ENCODE results near the gene GFPT2.

The GFPT2 gene

DNA sequence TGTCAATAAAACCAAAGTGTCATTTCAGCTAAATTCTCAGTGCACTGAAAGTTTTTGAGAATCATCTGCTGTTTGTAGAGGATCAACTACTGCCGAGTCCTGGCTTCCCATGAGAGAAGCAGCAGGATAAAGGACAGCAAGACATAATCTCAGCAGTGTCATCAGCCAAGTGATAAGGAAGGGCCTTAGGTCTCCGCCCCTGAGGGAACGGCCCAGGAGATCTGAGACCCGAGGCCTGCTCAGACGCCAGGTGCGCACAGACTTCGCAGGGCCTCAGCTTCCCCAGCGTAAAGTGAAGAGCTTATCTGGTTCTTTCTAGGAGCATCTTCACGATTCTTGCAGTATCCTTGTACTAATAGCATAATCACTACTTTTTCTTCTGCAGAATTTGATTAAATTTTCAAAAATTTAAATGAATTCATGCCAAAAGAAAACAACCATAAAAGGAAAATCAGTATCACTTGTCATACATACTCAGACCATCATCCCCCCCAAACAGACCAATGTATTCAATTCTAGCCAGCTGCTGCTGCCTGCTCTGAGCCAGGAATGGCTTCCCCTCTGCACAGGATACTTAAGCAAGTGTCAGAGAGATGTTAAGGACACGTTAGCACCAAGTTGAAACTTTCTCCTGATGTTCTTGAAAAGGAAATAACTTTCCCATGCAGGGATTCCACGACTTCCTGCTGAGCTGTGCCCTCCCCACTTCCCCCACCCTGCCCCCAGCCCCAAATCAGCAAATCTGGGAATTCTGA lies 2.2 kb downstream of the GFPT2 start:
- DNase-seq (ENCODE audit: low read depth in 2 of 2), result no peak

DNA sequence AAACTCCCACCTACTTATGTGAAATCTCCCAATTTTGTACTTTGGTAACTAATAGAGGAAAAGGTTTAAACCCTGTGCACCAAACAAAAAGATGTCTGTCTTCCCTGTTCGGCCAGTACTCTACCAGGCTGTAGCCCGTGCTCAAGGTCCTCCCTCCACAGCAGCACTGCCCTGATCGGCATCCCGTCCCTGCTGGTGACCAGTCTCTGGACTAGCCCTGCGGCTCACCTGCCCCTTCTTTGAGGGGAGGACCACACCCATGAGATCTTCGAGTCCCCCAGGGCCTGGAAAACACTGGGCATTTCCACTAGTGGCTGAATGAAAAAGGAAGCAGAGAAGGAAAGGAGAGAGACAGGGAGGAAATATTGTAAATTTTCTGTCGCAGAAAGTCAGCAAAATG lies 2.8 kb downstream of the GFPT2 start:
- no peak for DNase-seq (ENCODE audit: low read depth in 2 of 2)

DNA sequence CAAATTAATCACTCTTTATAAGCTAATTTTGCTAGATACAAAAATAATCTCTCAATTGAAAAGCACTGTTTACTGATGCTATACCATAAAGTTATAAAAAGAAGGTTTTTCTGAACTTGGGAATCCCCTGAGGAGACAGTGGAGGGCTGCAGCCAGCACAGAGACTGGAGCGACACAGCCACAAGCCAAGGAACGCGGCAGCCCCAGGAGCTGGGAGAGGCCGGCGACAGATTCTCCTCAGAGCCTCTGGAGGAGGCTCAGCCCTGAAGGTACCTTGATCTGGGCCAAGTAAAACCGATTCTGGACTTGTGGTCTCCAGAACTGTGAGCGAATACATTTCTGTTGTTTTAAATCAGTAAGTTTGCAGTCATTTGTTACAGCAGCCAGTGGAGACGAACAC lies 3.7 kb downstream of the GFPT2 start:
- no peak for DNase-seq (ENCODE audit: low read depth in 2 of 2)

DNA sequence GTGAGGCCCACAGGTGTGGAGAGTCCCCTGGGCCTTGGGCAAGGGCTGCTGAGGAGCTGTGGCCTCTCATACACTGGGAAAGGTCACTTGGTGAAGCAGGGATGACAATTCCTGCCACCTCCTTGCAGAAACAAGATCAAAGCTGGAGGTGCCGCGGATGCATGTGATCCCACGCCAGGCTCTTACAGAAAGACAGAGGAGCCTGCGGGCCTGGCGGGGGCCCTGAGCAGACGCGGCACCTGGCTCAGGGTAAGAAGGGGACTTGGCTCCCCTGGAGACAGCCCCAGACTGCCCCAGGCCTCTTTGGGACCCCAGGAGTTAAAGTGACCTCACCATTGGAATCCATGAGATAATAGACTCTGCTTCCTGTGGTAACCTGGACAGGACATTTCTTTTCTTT lies 4.8 kb downstream of the GFPT2 start:
- DNase-seq (ENCODE audit: low read depth in 2 of 2), result no peak

DNA sequence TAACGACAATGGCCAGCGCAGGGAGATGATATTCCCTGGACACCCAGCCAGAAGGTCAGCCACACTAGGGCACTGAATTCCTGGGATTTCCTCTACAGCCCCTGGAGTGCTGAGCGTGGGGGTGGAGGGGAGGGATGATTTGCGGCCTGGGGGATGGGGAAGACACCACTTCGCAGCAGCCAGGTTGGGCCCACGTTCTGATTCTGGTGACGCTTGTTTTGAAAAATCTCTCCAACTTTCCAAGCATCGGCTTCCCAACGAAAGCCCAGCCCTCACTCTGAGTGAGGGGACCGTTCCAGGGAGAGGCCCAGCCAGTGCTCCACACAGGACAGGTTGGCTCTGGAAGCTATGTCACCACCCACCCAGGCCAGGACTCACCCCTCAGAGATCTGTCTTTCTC lies 5.4 kb downstream of the GFPT2 start:
- DNase-seq (ENCODE audit: low read depth in 2 of 2), result no peak

DNA sequence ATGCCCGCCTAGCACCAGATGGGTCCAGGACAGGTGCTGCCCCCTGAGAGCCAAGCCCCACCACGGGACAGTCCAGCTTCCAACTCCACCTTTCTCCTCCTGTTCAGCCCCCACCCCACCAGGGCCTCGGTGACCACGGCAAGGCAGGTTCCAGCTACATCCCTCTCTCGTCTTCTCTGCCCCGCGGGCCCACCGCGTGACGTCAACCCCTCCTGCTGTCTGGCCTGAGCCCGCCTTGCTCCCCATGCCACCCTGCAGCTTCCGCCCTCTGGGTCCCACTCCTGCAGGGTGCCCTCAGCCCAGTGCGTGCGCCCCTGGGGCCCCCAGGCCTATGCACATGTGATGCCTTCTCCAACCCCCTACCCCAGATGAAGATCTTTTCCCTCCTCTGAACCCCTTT lies 6.8 kb downstream of the GFPT2 start:
- no peak for DNase-seq (ENCODE audit: low read depth in 2 of 2)

DNA sequence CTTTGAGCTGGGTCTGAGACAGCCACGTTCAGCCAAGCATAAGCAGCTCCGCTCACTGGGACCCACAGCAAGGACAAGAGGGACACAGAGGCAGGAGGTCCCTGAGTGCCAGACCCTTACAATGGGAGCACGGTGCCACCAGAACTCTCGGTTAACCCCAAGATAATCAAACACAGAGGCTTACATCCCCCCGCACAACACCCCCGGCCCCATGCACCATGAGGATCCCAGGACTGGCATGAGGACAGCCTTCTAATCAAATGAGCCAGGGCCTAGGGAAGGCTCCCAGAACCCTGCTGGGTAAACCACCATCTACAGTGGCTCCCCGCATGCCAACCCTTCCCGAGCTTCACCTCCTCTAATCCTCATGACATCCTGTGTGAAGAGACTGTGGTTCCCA lies 7.4 kb downstream of the GFPT2 start:
- DNase-seq (ENCODE audit: low read depth in 2 of 2), result no peak

DNA sequence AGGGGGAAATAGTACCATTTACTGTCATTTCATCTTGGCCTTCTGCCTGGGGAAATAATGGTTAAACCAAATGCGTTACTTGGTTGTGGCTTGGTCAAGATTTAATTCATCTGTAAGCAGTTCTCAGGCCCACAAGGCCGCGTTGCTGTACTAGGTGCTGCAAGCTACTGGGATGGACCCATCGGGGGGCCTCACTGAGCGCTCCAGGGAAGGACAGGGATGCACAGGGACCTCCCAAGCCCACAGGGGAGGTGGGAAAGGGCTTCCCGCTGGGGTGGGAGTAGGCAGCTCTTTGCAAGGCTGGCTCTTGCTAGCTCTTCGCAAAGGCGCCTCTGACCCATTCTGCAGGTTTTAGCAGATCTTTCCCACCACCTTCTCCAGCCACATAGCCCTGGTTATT lies 8.0 kb downstream of the GFPT2 start:
- no peak for DNase-seq (ENCODE audit: low read depth in 2 of 2)

DNA sequence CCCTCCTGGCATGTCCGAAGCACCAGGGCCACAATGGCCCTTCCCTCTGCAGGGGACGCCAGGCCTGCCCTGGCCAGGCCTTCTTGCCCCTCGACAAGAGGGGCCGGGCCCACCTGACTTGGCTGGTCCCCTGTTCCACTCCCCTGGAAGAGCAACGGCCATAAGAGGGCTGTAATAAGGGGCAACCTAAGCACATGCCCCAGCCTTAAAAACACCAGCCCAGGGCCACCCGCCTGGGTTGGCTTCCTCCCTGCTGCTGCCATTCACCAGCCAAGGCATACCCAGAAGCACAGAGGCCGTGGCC lies 8.5 kb downstream of the GFPT2 start:
- no peak for DNase-seq (ENCODE audit: low read depth in 2 of 2)

DNA sequence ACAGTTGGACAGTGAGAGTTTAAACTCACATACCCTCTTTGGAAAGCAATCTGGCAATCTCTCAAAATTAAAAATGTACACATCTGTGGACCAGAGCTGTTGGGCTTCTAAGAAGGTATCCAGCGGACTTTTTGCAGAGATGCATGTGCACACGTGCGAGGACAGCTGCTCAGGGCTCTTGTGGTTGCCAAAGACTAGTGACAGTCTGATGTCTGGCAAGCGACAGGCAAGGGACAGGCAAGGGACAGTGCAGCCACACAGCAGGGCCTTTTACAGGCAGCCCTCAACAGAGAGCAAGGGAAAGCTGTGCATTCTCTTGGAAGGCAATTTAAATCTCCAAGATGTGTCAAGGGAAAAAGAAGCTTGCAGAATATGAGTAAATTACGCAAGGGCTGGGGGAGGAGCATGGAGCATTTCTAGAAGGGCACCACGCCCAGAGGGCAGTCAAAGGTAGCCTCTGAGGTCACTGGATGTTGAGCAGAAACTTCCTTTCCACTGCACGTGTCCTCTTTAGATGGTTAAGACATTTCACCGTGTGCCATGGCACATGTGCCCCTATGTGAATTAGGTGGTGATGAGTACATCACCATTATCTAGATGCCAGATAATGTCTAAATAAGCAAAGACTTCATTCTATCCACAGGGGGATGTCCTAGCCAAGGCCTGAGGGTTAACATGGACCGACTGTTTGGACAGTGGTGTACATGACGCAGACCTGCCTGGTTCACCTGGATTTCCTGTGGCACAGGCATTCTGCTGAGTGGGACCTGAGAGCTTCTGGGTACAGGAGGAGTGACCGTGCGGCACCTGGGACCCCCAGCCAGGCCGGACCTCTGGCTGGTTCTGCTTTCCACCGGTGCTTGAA lies 9.1 kb downstream of the GFPT2 start:
- no peak for DNase-seq (ENCODE audit: low read depth in 2 of 2)

DNA sequence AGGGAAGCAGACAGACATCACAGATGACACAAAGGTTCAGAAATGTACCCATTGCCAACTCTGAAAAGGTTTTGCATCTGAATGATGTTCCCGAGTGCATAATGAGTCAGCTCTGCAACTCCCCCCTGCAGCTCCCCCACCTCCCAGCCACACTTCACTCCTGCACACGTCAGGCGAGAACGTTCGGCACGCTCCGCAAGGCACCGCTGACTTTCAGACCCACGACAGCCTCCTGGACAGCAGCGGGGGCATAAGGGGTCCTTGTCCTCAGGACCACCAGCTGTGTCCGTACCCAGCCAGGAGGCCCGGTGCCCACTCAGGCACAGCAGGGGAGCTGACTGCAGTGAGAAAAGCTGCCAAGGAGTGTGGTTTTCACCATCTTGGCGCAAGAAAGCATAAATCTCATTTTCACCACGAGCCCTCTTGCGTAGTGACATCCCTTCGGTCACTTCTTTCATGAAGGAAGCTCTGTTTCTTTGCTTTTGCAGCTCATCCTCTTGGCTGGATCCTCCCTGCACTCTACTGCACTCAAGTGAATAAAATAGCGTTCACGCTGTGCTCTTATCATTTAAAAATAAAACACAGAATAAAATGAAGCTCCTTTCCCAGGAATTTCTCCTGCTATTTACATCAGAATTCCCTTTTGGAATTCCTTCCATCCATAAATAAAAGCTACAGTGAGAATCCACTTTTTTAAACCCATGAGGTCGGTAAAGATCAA lies 9.9 kb downstream of the GFPT2 start:
- DNase-seq (ENCODE audit: low read depth in 2 of 2), result no peak

DNA sequence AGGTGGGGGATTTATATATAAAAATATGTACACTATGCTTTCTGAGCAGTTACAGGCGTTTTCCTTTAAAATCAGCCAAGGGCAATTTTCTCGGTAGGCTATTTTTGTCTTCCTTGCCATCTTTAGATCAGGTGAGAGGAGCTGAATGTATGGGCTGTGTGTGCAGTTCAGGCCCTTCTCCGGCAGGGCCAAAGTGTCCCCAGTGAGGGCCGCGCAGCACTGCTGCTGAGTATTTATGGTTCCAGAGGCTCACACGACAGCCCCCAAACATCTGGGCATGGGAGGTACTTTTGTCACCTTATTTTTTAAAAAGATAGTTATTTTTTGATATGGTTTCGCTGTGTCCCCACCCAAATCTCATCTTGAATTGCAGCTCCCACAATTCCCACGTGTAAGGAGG lies 11.5 kb downstream of the GFPT2 start:
- no peak for DNase-seq (ENCODE audit: low read depth in 2 of 2)

DNA sequence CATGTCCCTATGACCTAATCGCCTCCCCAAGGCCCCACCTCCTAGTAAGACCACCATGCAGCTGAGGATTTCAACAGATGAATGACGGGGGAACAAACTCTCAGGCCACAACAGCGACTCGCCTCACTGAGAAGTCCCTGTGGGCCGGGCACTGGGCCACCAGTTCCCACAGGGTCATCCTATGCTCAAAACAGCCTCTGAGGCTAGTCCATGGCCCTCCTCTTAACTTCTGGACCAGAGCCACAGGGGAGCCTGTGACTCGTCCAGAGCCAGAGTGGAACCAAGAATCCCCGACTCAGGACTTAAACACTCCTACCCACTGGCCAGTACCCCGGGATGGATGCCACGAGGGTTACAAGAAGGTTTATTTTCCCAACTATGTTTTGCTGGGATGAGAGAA lies 12.3 kb downstream of the GFPT2 start:
- DNase-seq (ENCODE audit: low read depth in 2 of 2), result no peak

DNA sequence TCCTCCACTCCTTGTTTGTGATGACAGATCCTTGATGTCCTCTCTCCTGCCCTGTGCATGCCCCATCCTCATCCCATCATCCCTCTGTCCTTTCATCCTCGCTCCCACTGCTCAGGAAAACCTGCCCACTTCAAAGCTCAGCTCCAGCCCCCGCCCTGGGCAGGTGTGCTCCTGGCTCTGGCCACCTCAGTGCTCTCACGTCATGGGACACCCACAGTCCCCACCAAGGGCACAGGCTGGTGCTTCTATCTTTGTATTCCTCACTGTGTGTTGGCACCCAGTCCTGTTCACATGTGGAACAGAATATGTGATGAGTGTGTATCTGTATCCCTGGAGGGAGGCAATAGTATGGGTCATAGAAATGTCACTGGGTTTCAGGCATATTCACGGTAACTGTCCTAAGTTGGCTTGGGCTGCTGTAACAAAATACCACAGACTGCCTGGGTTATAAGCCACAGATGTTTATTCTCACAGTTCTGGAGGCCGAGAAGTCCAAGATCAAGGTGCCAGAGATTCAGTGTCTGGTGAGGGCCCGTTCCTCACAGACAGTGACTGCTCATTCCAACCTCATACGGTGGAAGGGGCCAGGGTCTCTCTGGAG lies 13.5 kb downstream of the GFPT2 start:
- DNase-seq (ENCODE audit: low read depth in 2 of 2), result no peak

DNA sequence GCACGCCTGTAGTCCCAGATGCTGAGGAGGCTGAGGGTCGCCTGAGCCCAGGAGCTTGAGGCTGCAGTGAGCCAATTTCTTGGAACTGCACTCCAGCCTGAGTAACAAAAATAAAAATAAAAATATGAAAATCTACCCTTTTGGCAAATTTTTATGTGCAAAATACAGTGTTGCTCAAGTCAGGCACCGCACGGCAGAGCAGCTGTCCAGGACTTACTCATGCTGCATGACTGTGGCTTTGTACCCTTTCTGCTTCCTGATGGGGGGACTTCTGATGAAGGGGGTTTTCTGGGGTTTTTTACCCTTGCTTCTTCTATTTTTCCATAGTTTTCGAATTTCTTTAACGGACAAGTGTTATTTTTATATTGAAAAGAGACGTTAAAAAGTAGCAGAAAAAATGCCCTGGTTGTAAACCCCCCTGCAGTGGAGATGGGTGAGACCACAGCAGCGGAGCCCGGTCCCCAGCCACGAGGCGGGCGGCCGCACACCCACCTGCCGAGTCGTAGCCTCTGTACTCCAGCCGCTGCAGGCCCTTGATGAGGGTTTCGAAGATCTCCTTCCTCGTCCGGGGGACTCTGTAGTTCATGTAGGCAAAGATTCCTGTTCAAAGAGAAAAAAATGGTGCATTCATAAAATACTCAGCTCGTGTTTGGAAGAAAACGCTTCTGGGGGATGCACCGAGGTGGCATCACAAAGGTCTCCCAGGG lies 15.0 kb downstream of the GFPT2 start:
- DNase-seq (ENCODE audit: low read depth in 2 of 2), result no peak

DNA sequence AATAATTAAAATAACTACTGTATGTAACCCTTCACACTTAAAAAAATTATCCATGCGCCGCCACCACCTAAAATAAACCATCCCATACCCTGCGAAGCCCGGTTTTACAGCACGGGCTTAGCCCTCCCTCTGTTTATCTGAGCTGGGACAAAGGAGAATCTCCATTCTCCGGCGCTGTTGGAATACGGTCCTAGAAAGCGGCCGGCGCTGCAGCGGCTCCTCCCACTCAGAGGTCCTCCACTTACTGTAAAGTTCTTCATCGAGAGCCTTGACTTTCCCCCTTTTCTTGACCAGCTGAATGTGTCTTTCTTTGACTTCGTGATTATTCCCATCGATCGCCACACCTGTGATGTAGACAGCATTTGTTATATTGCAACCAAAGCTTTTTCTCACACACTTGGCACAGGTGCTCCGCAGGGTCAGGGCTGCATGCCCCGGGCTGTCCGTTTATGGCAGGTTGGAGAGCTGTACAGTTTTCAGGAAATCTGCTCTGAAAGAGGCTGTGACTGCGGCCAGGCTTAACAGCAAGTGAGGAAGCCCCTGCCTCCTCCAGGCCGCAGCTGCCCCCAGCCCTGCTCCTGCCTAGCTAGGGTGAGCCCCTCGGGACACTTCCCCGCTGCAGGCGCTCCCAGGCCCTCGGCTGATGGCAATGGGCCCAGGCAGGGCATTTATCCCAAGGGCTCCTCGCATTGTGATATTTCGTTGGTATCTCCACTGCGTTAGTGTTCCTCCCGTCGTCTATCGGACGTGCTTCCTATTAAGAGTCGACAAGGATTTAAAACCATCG lies 16.7 kb downstream of the GFPT2 start:
- DNase-seq (ENCODE audit: low read depth in 2 of 2), result no peak

DNA sequence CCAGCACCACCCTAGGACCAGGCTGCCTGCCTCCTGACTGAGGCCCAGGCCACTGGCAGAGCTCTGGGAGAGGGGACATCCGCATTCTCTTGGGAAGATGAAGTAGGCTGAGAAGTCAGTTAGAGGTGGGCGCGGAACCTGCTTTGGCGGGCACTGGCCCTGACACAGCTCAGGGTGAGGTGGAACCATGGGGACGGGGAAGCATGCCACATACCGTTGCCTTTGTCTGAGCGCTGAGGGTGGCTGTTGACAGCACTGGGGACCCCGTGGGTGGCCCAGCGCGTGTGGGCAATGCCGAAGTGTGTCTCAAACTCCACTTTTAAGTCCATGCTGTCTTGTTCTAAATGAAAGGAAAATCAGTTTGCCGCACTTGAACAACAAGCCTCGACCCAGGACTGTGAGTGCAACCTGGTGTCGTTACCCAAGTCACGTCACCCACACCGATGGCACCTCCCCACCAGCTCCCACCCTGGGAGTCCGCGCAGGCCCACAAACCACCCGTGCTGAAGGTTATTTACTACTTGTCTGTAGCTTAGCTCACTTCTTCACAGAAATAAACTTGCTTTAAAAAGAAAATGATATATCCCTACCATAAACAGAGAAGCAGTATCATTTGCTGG lies 17.4 kb downstream of the GFPT2 start:
- DNase-seq (ENCODE audit: low read depth in 2 of 2), result no peak

DNA sequence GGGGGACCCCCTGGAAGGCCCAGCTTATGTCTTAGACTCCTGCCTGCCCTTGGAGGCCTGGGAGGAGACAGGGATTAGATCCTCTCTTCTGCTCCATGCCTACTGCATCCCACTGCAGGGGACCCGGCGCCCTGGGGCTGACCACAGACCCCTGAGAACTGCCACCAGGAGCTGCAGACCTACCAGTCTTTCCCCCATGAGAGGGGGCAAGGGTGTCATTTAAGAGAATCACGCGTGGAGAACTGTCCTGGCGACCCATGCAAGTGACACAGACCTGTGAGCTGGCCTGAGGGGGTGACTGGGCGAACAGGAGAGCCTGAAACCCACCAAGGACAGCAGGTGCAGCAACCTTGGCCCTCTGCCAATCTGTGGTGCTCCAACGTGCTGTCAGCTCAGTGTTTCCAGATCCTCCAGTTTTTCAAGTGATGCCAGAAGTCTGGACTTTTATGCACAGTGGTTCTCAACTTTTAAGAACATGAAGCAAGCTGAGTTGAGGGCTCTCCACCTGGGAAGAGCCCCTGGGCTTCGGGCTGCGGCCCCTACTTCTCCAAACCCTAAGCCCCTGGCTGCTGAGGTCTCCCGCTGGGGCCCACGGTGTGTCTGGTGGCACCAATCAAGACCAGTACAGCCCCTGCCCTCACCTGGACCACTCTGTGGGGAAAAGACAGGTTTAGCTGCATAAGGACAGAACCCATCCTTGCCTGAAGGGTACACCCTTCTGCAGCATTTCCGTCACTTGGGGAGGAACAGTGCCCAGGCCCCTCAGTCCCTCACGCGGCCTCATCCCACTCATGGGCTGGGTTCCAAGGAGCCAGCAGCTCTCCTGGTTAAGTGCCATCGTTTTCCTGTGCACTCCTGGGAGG lies 18.2 kb downstream of the GFPT2 start:
- no peak for DNase-seq (ENCODE audit: low read depth in 2 of 2)

DNA sequence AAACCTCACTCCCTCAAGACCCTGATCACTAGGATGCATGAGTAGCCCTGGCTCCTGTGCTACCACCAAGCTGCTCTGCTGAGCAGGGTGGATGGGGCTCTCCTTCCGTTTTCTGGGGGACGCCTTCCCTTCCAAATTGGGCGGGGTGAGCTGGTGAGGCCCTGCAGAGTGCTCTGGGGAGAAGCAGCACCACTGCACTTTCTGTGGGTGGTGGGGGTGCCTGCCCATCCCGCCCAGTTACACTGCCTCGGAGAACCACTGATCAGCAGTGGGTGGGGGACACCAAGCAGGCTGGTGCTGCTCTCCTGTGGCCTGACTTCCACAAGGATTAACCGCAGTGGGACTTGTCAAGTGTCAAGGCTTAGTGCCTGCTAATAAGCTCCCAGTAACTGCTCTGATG lies 19.0 kb downstream of the GFPT2 start:
- DNase-seq (ENCODE audit: low read depth in 2 of 2), result no peak

DNA sequence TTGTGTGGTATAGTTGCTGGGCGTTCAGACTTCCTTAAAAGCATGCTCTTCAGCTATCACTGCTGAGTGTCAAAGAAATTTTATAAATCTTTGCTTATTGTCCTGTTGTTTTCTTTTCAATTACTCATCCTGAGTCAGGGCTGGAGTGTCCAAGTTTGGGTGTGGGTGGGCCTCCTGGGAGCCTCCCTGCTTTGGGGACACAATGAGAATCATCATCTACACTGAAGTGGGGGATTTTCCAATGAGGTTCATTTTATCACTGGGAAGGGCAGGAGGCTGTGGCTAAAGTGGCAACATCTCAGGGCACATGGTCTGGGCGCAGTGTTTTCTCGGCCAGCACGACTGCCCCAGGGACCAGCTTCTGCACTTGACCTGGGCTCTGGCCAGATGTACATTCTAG lies 19.5 kb downstream of the GFPT2 start:
- no peak for DNase-seq (ENCODE audit: low read depth in 2 of 2)

Data from activated CD8-positive, alpha-beta memory T cell treated with anti-CD3 and anti-CD28 coated beads for 4 hours (primary cell).